Measurements from ENCODE around the gene LRBA.
"Not testable (repeated sequence)": the region's sequence is repeated elsewhere in the genome, so short reads cannot be mapped to it uniquely, and the experiment has no call there.

LRBA gene

GRCh38 chr4:150940123-150940522, 75.0 kb downstream of the LRBA start:
- DNase-seq: no peak

GRCh38 chr4:150939530-150939929, 75.6 kb downstream of the LRBA start:
- DNase-seq: no peak

- no peak for DNase-seq
These were observed 76.1 kb downstream of the LRBA start for GRCh38 chr4:150938873-150939499.

GRCh38 chr4:150938417-150938816, 76.7 kb downstream of the LRBA start:
- DNase-seq: no peak

- DNase-seq: no peak
These were observed 81.1 kb downstream of the LRBA start for GRCh38 chr4:150934022-150934421.

GRCh38 chr4:150931796-150932195, 83.3 kb downstream of the LRBA start:
- no peak for DNase-seq

- no peak for DNase-seq
These were observed 84.1 kb downstream of the LRBA start for GRCh38 chr4:150931005-150931404.

GRCh38 chr4:150923945-150924344, 91.1 kb downstream of the LRBA start:
- no peak for DNase-seq

- not testable (repeated sequence) for DNase-seq
These were observed 93.6 kb downstream of the LRBA start for GRCh38 chr4:150921486-150921885.

GRCh38 chr4:150918562-150918961, 96.5 kb downstream of the LRBA start:
- DNase-seq: not testable (repeated sequence)

GRCh38 chr4:150911326-150911725, 103.8 kb downstream of the LRBA start:
- DNase-seq: no peak

- DNase-seq: no peak
These were observed 106.0 kb downstream of the LRBA start for GRCh38 chr4:150909116-150909515.

- DNase-seq: no peak
These were observed 108.0 kb downstream of the LRBA start for GRCh38 chr4:150906987-150907633.

- DNase-seq: no peak
These were observed 110.4 kb downstream of the LRBA start for GRCh38 chr4:150904671-150905070.

- no peak for DNase-seq
These were observed 111.5 kb downstream of the LRBA start for GRCh38 chr4:150903603-150904002.

GRCh38 chr4:150896497-150896896, 118.6 kb downstream of the LRBA start:
- DNase-seq: no peak

- DNase-seq: no peak
These were observed 124.8 kb downstream of the LRBA start for GRCh38 chr4:150890246-150890645.

GRCh38 chr4:150889306-150889705, 125.8 kb downstream of the LRBA start:
- no peak for DNase-seq

GRCh38 chr4:150888625-150889024, 126.5 kb downstream of the LRBA start:
- DNase-seq: no peak

- no peak for DNase-seq
These were observed 126.9 kb downstream of the LRBA start for GRCh38 chr4:150888217-150888616.

GRCh38 chr4:150886597-150886996, 128.5 kb downstream of the LRBA start:
- DNase-seq: no peak

- no peak for DNase-seq
These were observed 130.5 kb downstream of the LRBA start for GRCh38 chr4:150884625-150885024.

GRCh38 chr4:150875367-150875766, 139.7 kb downstream of the LRBA start:
- no peak for DNase-seq

- no peak for DNase-seq
These were observed 140.5 kb downstream of the LRBA start for GRCh38 chr4:150874338-150875226.
